Measurements from ENCODE around the gene ZNF689. TPM values are rescaled to one million over a fixed set of nuclear protein-coding genes. Genes with fewer than 3 reads are reported as not detected.
"Not testable (repeated sequence)": the region's sequence is repeated elsewhere in the genome, so short reads cannot be mapped to it uniquely, and the experiment has no call there.

ZNF689 gene
- total RNA-seq, 1 experiment from 2014 or later: 7.3 TPM

GRCh38 chr16:30636599-30636998, 26.4 kb upstream of the ZNF689 start:
- DNase-seq (ENCODE audit: low read depth): no peak

DNA sequence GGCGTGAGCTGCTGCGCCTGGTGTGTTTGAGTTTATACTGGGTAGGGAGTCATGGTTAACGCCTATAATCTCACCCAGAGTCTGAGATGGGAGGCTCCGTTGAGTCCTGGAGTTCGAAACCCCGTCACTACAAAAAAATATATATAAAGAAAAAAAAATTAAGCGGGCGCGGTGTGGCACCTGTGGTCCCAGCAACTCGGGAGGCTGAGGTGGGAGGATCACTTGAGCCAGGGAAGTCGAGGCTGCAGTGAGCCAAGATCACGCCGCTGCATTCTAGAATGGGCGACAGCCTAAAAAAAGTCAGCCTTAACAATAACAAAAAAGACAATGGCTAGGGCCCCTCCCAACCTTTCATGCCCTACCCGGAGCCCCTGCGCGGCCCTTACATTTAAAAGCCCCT, 23.3 kb upstream of the ZNF689 start:
- DNase-seq (ENCODE audit: low read depth): no peak

- not testable (repeated sequence) for DNase-seq (ENCODE audit: low read depth)
Observed at GRCh38 chr16:30632454-30632853, 22.3 kb upstream of the ZNF689 start.

GRCh38 chr16:30628628-30629540, 18.7 kb upstream of the ZNF689 start:
- DNase-seq (ENCODE audit: low read depth): peak; percentile 63

DNA sequence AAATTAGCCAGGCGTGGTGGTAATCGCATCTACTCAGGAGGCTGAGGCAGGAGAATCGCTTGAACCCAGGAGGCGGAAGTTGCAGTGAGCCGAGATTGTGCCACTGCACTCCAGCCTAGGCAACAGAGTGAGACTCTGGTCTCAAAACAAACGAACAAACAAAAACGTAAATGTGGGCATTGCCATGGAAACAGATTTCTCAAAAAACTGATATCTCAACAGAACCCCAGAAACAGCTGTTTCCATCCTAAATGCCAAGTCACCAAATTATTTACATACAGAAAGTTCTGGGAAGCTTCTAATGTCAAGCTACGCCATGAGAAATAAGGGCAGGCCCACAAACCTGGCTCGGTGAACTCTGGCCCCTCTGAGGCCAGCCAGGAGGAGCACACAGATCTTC, 16.0 kb upstream of the ZNF689 start:
- DNase-seq (ENCODE audit: low read depth): no peak

- DNase-seq (ENCODE audit: low read depth): no peak
Observed at GRCh38 chr16:30623536-30624283, 13.5 kb upstream of the ZNF689 start.

- no peak for DNase-seq (ENCODE audit: low read depth)
Observed at GRCh38 chr16:30622455-30623032, 12.4 kb upstream of the ZNF689 start.

DNA sequence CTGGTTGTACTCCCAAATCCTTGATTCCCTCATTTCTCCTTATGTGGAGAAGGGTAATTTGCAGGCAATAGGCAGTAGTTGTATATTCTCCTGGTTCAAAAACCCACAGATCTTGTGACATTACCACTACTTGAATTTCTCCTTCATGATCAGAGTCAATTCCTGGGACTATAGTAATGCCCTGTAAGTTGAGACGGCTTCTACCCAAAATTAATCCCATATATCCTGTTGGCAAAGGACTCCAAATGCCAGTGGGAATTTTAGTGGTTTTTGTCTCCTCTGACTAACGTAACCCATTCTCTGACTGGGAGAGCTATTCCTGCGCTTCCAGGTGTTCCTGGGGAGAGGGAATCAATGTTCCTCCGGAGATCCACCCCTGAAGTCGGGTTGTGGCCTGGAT, 11.6 kb upstream of the ZNF689 start:
- peak; percentile 45 for DNase-seq (ENCODE audit: low read depth)

- DNase-seq (ENCODE audit: low read depth): no peak
Observed at GRCh38 chr16:30620169-30620568, 10.0 kb upstream of the ZNF689 start.

DNA sequence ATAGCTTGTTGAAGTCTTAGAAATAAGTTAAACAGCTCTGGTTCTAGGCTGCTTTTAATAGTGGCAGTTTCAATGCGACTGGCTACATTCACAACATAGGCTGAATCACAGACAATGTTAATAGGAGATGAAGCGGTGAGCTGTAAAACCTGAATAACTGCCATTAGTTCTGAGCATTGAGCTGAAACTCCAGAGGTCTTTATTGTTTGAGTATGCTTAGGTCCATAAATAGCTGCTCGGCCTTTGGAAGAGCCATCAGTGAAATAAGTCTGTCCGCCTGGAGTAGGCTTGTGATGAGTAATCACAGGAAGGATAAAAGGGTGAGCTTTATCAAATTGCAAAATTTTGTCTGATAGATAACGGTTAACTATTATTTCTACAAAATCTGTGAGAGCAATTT, 9.4 kb upstream of the ZNF689 start:
- no peak for DNase-seq (ENCODE audit: low read depth)

DNA sequence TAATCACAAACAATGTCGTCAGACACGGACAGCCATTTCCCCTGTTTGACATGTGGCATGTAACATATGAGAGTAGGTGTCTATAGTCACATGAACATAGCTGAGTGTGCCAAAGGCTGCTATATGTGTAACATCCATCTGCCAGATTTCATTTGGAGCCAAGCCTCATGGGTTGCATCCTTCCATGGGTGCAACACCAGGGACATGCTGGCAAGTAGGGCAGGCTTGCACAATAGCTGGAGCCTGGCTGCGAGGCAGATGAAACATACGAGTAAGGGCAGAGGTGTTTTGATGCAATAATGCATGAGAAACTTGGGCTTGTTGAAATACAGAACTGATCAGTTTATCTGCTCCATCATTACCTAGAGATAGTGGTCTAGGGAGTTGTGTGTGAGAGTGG, 9.0 kb upstream of the ZNF689 start:
- no peak for DNase-seq (ENCODE audit: low read depth)

GRCh38 chr16:30615358-30616091, 5.3 kb upstream of the ZNF689 start:
- DNase-seq (ENCODE audit: low read depth): peak; percentile 30

DNA sequence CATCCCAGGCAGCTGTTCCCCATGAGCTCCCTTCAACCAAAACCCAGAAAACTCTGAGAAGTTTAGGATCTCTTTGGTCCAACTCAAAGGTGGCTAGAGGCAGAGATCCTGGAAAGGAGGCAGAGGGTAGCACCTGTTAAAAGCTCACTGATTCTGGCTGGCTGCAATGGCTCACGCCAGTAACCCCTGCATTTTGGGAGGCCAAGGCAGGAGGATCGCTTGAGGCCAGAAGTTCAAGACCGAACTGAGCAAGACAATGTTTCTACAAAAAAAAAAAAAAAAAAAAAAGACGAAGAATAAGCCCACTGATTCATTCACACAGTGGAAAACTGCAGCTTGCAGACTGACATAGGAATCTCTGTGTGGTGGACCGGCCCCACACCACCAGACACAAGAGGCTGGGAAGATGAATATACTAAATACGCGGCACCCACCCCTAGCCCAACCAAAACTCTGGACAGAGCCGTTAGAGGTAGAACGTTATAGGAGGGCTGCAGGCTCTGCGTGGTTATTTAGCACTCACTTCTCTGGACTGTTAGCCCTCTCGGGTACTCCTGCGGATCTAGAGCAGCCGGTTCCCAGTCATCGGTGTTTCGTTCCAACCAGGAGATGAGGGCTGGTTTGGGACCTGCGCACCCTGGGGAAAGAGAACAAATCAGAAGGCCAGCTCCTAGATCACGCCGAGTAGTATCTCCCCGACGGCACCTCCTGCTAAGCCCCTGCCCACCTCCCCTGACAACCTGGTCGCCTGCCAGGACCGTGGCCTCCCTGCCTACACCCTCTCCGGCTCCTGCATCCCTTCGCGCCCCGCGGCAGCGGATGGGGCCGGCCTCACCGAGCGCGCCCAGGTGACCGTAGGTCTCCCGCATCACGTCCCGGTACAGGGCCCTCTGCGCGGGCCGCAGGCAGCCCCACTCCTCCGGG, 925 bp downstream of the ZNF689 start:
- peak; percentile 52 for DNase-seq (ENCODE audit: low read depth)

- no peak for DNase-seq (ENCODE audit: low read depth)
Observed at GRCh38 chr16:30606004-30606403, 4.2 kb downstream of the ZNF689 start.

- no peak for DNase-seq (ENCODE audit: low read depth)
Observed at GRCh38 chr16:30605158-30605557, 5.0 kb downstream of the ZNF689 start.

DNA sequence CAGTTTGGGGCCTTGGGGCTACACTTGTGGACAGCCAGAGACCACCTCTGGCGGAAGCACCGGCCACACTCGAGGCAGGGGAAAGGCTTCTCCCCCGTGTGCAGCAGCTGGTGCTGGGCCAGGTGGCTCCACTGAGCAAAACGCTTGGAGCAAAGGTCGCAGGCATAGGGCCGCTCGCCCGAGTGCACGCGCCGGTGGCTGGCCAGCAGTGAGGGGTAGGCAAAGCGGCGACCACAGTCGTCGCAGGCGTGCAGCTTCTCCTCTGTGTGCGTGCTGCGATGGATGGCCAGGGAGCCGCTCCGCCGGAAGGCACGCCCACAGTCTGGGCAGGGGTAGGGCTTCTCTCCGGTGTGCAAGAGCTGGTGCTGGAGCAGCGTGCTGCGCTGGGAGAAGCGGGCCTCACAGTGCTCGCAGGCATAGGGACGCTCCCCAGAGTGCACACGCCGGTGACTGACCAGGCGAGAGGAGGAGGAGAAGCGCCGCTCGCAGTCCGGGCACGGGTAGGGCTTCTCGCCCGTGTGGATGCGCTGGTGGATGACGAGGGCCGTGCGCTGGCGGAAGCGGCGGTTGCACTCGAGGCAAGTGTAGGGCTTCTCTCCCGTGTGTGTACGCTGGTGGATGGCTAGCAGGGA, 5.8 kb downstream of the ZNF689 start:
- no peak for DNase-seq (ENCODE audit: low read depth)

GRCh38 chr16:30603945-30604315, 6.3 kb downstream of the ZNF689 start:
- DNase-seq (ENCODE audit: low read depth): no peak

- peak; percentile 10 for DNase-seq (ENCODE audit: low read depth)
Observed at GRCh38 chr16:30602616-30603277, 7.4 kb downstream of the ZNF689 start.

- no peak for DNase-seq (ENCODE audit: low read depth)
Observed at GRCh38 chr16:30601966-30602365, 8.2 kb downstream of the ZNF689 start.

DNA sequence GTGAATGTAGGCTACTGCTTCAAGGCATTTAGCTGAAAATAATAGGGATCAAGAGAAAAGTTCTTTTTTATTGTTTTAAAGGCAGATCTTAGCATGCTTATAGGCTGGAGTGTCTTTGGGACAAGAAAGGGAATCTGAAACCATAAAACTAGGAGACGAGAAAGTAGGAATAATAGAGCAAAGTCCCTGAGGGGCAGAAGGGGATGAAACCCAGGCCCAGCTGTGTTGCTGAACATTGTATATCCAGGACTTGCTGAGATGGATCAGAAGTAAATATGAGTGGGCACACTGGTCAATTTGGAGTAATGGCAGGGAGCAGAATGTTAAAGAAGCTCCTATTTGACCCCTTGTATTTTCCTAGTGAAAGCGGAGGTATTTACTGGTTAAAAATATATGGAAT, 9.3 kb downstream of the ZNF689 start:
- DNase-seq (ENCODE audit: low read depth): no peak

Measured in Daoy (cell line).